Measurements from ENCODE around the gene AGBL2. TPM values are rescaled to one million over a fixed set of nuclear protein-coding genes. Genes with fewer than 3 reads are reported as not detected.
"Not testable (repeated sequence)": the region's sequence is repeated elsewhere in the genome, so short reads cannot be mapped to it uniquely, and the experiment has no call there.

The AGBL2 gene
- total and polyA plus RNA-seq, 9 of the 15 experiments (the other 6 are each of a cell fraction or from before 2014, with no cell fraction given): 0.57 to 6.5 (median 1.3) TPM

DNA sequence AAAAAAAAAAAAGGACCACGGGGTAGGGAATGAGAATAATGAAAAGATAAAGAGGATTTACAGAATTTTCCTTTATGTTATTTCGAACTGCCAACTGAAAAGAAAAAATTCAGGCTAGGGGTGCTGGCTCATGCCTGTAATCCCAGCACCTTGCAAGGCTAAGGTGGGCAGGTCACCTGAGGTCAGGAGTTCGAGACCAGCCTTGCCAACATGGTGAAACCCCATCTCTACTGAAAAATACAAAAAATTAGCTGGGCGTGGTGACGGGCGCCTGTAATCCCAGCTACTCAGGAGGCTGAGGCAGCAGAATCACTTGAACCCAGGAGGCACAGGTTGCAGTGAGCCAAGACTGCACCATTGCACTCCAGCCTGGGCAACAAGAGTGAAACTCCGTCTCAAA lies 27.3 kb upstream of the AGBL2 start:
- not testable (repeated sequence) for FAIRE-seq
- 100% methylated on average over 6 of the region's 7 CpGs for WGBS (ENCODE audit: insufficient coverage, low coverage, missing lambda C conversion rate)

More for the DNA sequence above, 27.3 kb upstream of the AGBL2 start:
- BruUV-seq (replicated peaks); H3K9ac ChIP-seq (ENCODE audit: insufficient read depth in 1 of 2, low read depth in 2 of 2, low read length in 2 of 2); H4K20me1 ChIP-seq (replicated peaks; ENCODE audit: control insufficient read depth, insufficient read depth, low read length); intact Hi-C loops (cut with micrococcal nuclease); H3K9me3 ChIP-seq (replicated peaks; ENCODE audit: control insufficient read depth, insufficient read depth, low read depth, low read length); in situ Hi-C loops (cut with MboI); H3K27me3 ChIP-seq (ENCODE audit: control insufficient read depth in 2 of 2, insufficient read depth in 2 of 2, low read length in 2 of 2); DNase-seq (ENCODE audit: extremely low read depth in 1 of 4, low spot score in 3 of 4); CTCF ChIA-PET (ENCODE audit: low intra/inter-chr PET ratio); ATAC-seq; H3K4me3 ChIP-seq; H3K4me2 ChIP-seq (ENCODE audit: insufficient read depth, low read length); H3K4me1 ChIP-seq (replicated peaks in 1 of 2; ENCODE audit: control insufficient read depth in 2 of 2, insufficient read depth in 2 of 2, low read length in 2 of 2); H3K9me1 ChIP-seq (ENCODE audit: control insufficient read depth, insufficient read depth, low read length); H3K79me2 ChIP-seq (ENCODE audit: control insufficient read depth, insufficient read depth, low read length); H3K27ac ChIP-seq (ENCODE audit: extremely low read depth, low read depth, low read length); H2AFZ ChIP-seq (ENCODE audit: low read depth, low read length): not testable (repeated sequence)
- TF ChIP-seq, protein P1, sequence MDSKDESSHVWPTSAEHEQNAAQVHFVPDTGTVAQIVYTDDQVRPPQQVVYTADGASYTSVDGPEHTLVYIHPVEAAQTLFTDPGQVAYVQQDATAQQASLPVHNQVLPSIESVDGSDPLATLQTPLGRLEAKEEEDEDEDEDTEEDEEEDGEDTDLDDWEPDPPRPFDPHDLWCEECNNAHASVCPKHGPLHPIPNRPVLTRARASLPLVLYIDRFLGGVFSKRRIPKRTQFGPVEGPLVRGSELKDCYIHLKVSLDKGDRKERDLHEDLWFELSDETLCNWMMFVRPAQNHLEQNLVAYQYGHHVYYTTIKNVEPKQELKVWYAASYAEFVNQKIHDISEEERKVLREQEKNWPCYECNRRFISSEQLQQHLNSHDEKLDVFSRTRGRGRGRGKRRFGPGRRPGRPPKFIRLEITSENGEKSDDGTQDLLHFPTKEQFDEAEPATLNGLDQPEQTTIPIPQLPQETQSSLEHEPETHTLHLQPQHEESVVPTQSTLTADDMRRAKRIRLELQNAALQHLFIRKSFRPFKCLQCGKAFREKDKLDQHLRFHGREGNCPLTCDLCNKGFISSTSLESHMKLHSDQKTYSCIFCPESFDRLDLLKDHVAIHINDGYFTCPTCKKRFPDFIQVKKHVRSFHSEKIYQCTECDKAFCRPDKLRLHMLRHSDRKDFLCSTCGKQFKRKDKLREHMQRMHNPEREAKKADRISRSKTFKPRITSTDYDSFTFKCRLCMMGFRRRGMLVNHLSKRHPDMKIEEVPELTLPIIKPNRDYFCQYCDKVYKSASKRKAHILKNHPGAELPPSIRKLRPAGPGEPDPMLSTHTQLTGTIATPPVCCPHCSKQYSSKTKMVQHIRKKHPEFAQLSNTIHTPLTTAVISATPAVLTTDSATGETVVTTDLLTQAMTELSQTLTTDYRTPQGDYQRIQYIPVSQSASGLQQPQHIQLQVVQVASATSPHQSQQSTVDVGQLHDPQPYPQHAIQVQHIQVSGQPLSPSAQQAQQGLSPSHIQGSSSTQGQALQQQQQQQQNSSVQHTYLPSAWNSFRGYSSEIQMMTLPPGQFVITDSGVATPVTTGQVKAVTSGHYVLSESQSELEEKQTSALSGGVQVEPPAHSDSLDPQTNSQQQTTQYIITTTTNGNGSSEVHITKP (IDR thresholded peaks at IDR 0.05; ENCODE audit: partially characterized antibody): peak; percentile 14
- POLR2A ChIA-PET: interaction anchor here (0.6 to 1.4 kb wide), 2 partner anchors 26 to 106 kb away, joined by 3 to 4 read pairs; no protein-coding TSS in a partner anchor
- peaks cover 91% of the 10 kb centered on the region for H3K36me3 ChIP-seq (ENCODE audit: control insufficient read depth, insufficient read depth, low read length)

All from K562 (cell line).